ENCODE results near the gene CNTLN. TPM values are rescaled to one million over a fixed set of nuclear protein-coding genes. Genes with fewer than 3 reads are reported as not detected.
"Not testable (repeated sequence)": the region's sequence is repeated elsewhere in the genome, so short reads cannot be mapped to it uniquely, and the experiment has no call there.

The CNTLN gene
- 3.9 and 9.4 TPM in 2 replicates for total RNA-seq

- no peak for DNase-seq (ENCODE audit: extremely low read depth, low read depth, low spot score)
Observed at GRCh38 chr9:17134396-17135294, at the start of gene CNTLN. TSS of gene CNTLN (plus strand) at chr9:17135040. CDS start at chr9:17135066, 26 bp downstream.

- no peak for DNase-seq (ENCODE audit: extremely low read depth, low read depth, low spot score)
Observed at GRCh38 chr9:17088566-17088965, 46.3 kb upstream of the CNTLN start.

- DNase-seq (ENCODE audit: extremely low read depth, low read depth, low spot score): no peak
Observed at GRCh38 chr9:17090041-17090440, 44.8 kb upstream of the CNTLN start.

GRCh38 chr9:17116400-17116837 lies 18.4 kb upstream of the CNTLN start:
- no peak for DNase-seq (ENCODE audit: extremely low read depth, low read depth, low spot score)

GRCh38 chr9:17117372-17117771 lies 17.5 kb upstream of the CNTLN start:
- DNase-seq (ENCODE audit: extremely low read depth, low read depth, low spot score): no peak

- DNase-seq (ENCODE audit: extremely low read depth, low read depth, low spot score): no peak
Observed at GRCh38 chr9:17120203-17120602, 14.6 kb upstream of the CNTLN start.

GRCh38 chr9:17121264-17121663 lies 13.6 kb upstream of the CNTLN start:
- no peak for DNase-seq (ENCODE audit: extremely low read depth, low read depth, low spot score)

- DNase-seq (ENCODE audit: extremely low read depth, low read depth, low spot score): no peak
Observed at GRCh38 chr9:17130291-17130690, 4.5 kb upstream of the CNTLN start.

GRCh38 chr9:17130725-17131124 lies 4.1 kb upstream of the CNTLN start:
- DNase-seq (ENCODE audit: extremely low read depth, low read depth, low spot score): no peak

- DNase-seq (ENCODE audit: extremely low read depth, low read depth, low spot score): no peak
Observed at GRCh38 chr9:17131494-17131893, 3.3 kb upstream of the CNTLN start.

- DNase-seq (ENCODE audit: extremely low read depth, low read depth, low spot score): no peak
Observed at GRCh38 chr9:17135295-17136160, 688 bp downstream of the CNTLN start.

- no peak for DNase-seq (ENCODE audit: extremely low read depth, low read depth, low spot score)
Observed at GRCh38 chr9:17137566-17137965, 2.7 kb downstream of the CNTLN start.

GRCh38 chr9:17138503-17138902 lies 3.7 kb downstream of the CNTLN start:
- no peak for DNase-seq (ENCODE audit: extremely low read depth, low read depth, low spot score)

GRCh38 chr9:17140418-17140817 lies 5.6 kb downstream of the CNTLN start:
- DNase-seq (ENCODE audit: extremely low read depth, low read depth, low spot score): no peak

- no peak for DNase-seq (ENCODE audit: extremely low read depth, low read depth, low spot score)
Observed at GRCh38 chr9:17148324-17148723, 13.5 kb downstream of the CNTLN start.

- no peak for DNase-seq (ENCODE audit: extremely low read depth, low read depth, low spot score)
Observed at GRCh38 chr9:17159469-17159868, 24.6 kb downstream of the CNTLN start.

GRCh38 chr9:17160327-17160726 lies 25.5 kb downstream of the CNTLN start:
- DNase-seq (ENCODE audit: extremely low read depth, low read depth, low spot score): no peak

GRCh38 chr9:17165764-17166163 lies 30.9 kb downstream of the CNTLN start:
- no peak for DNase-seq (ENCODE audit: extremely low read depth, low read depth, low spot score)

GRCh38 chr9:17166346-17166745 lies 31.5 kb downstream of the CNTLN start:
- no peak for DNase-seq (ENCODE audit: extremely low read depth, low read depth, low spot score)

GRCh38 chr9:17171309-17172094 lies 36.7 kb downstream of the CNTLN start:
- DNase-seq (ENCODE audit: extremely low read depth, low read depth, low spot score): no peak

GRCh38 chr9:17177496-17177895 lies 42.7 kb downstream of the CNTLN start:
- DNase-seq (ENCODE audit: extremely low read depth, low read depth, low spot score): not testable (repeated sequence)

Data from glomerular endothelial cell (primary cell).